SK-N-SH (cell line): ENCODE measurements around the gene RAB27B. TPM values are rescaled to one million over a fixed set of nuclear protein-coding genes. Genes with fewer than 3 reads are reported as not detected.

Source experiments
- CTCF ChIA-PET: fragments of 300-600, 350-600 bp; formaldehyde crosslinking; extraction: SDS; loops from one replicate; lab custom pipeline; 2021; lab: Yijun Ruan, JAX
- POLR2A ChIA-PET: fragments of 350-600 bp; sonication (Branson Sonifier 250); formaldehyde crosslinking; extraction: SDS; loops from one replicate; lab custom pipeline; 2020; ENCODE audit warnings: antibody characterized with exemption, inconsistent platforms; lab: Yijun Ruan, JAX
- DNase-seq: peaks from one replicate; pipeline ENCODE4 v3.0.0; 2012
- H2AFZ ChIP-seq: fragments of 200-600 bp; sonication (generic); 2 replicates; pipeline ENCODE4 v1.8.1; 2016; ENCODE audit warnings: antibody characterized with exemption, mild to moderate bottlenecking, low read depth
- H3F3A ChIP-seq: fragments of 200-600 bp; sonication (generic); replicated peaks from 2 replicates; pipeline ENCODE3; 2016; ENCODE audit warnings: antibody characterized with exemption, mild to moderate bottlenecking; ENCODE audit not compliant: insufficient read depth
- H3K27ac ChIP-seq, 2 experiments: fragments of 200-500 bp in 1 of 2; fragments of 200-600 bp in 1 of 2; sonication (Bioruptor generic) in 1 of 2; sonication (generic), shearing (Covaris generic) in 1 of 2; 2 replicates each; pipeline versions ENCODE4 v1.5.1 to v1.6.1; 2014 to 2016; ENCODE audit warnings: low read depth in 2 of 2, inconsistent platforms in 1 of 2, low read length in 1 of 2, mild to moderate bottlenecking in 1 of 2, mixed read lengths in 1 of 2
- H3K27me3 ChIP-seq: fragments of 200-600 bp; sonication (generic), shearing (Covaris generic); 2 replicates; pipeline ENCODE4 v1.6.1; 2016; ENCODE audit warnings: mixed run types; ENCODE audit not compliant: insufficient read depth
- H3K36me3 ChIP-seq, 2 experiments: fragments of 200-500 bp in 1 of 2; fragments of 200-600 bp in 1 of 2; sonication (Bioruptor generic) in 1 of 2; sonication (generic) in 1 of 2; replicated peaks in 1 of 2; 2 replicates each; pipeline versions ENCODE3 to v1.5.1; 2014 to 2016; ENCODE audit warnings: low read length in 1 of 2, mild to moderate bottlenecking in 1 of 2; ENCODE audit not compliant: insufficient read depth in 2 of 2, control insufficient read depth in 1 of 2
- H3K4me1 ChIP-seq, 2 experiments: fragments of 200-500 bp in 1 of 2; fragments of 200-600 bp in 1 of 2; sonication (Bioruptor generic) in 1 of 2; sonication (generic), shearing (Covaris generic) in 1 of 2; 2 replicates each; pipeline versions ENCODE4 v1.5.1 to v1.6.1; 2014 to 2016; ENCODE audit warnings: low read depth in 1 of 2, low read length in 1 of 2, mixed run types in 1 of 2; ENCODE audit not compliant: insufficient read depth in 2 of 2, control insufficient read depth in 1 of 2
- H3K4me2 ChIP-seq: fragments of 200-600 bp; sonication (generic), shearing (Covaris generic); 2 replicates; pipeline ENCODE4 v1.6.1; 2017; ENCODE audit warnings: mixed run types
- H3K4me3 ChIP-seq, 2 experiments: fragments of 200-500 bp in 1 of 2; fragments of 200-600 bp in 1 of 2; sonication (Bioruptor generic) in 1 of 2; sonication (generic), shearing (Covaris generic) in 1 of 2; 2 replicates each; pipeline versions ENCODE4 v1.5.1 to v1.8.1; 2014 to 2016; ENCODE audit warnings: low read depth in 2 of 2, inconsistent platforms in 1 of 2, low read length in 1 of 2, mild to moderate bottlenecking in 1 of 2, mixed read lengths in 1 of 2, moderate library complexity in 1 of 2
- H3K79me2 ChIP-seq: fragments of 200-600 bp; sonication (generic); 2 replicates; pipeline ENCODE4 v1.8.1; 2017; ENCODE audit warnings: mild to moderate bottlenecking; ENCODE audit not compliant: insufficient read depth
- H3K9ac ChIP-seq: fragments of 200-600 bp; sonication (generic); 2 replicates; pipeline ENCODE4 v1.6.1; 2017; ENCODE audit warnings: mixed run types
- H3K9me2 ChIP-seq: fragments of 200-600 bp; sonication (generic); 2 replicates; pipeline ENCODE4 v1.6.1; 2017; ENCODE audit warnings: mixed run types
- H3K9me3 ChIP-seq: fragments of 200-600 bp; sonication (generic); 2 replicates; pipeline ENCODE4 v1.6.1; 2017; ENCODE audit warnings: mixed run types, mild to moderate bottlenecking, moderate library complexity
- H4K20me1 ChIP-seq: fragments of 200-600 bp; sonication (generic); 2 replicates; pipeline ENCODE4 v1.6.1; 2017; ENCODE audit warnings: mild to moderate bottlenecking, mixed run types; ENCODE audit not compliant: insufficient read depth
- CTCF ChIP-seq: fragments of 200-600 bp; sonication (generic); IDR thresholded peaks from 2 replicates; pipeline ENCODE4 v1.6.1; 2017; ENCODE audit warnings: antibody characterized with exemption, mild to moderate bottlenecking, moderate library complexity
- EP300 ChIP-seq, 2 experiments: IDR thresholded peaks; 2 replicates each; pipeline versions ENCODE4 v1.4.0 to v1.6.1; 2012; ENCODE audit warnings: borderline replicate concordance in 1 of 2, low read depth in 1 of 2, low read length in 1 of 2
- FOSL2 ChIP-seq: IDR thresholded peaks from 2 replicates; pipeline ENCODE4 v1.4.0; 2012; ENCODE audit warnings: low read depth, mild to moderate bottlenecking, moderate library complexity, borderline replicate concordance
- FOXJ3 ChIP-seq: sonication (generic); formaldehyde crosslinking; IDR thresholded peaks from 2 replicates; pipeline ENCODE4 v1.5.1; 2020; ENCODE audit warnings: mild to moderate bottlenecking, missing genetic modification reagents
- JUND ChIP-seq: IDR thresholded peaks from 2 replicates; pipeline ENCODE4 v1.4.0; 2012
- MEF2A ChIP-seq: IDR thresholded peaks from 2 replicates; pipeline ENCODE4 v1.4.0; 2012; ENCODE audit warnings: low read depth, borderline replicate concordance
- MXI1 ChIP-seq: IDR thresholded peaks from 2 replicates; pipeline ENCODE4 v1.6.1; 2012; ENCODE audit warnings: mild to moderate bottlenecking, low read depth, low read length, improper control_type of control experiment
- NRF1 ChIP-seq: IDR thresholded peaks from 2 replicates; pipeline ENCODE4 v1.6.1; 2012; ENCODE audit warnings: low read depth, mild to moderate bottlenecking, low read length
- PBX3 ChIP-seq: IDR thresholded peaks from 2 replicates; pipeline ENCODE4; 2012
- POLR2AphosphoS5 ChIP-seq: IDR thresholded peaks from 2 replicates; pipeline ENCODE4 v1.6.1; 2012; ENCODE audit warnings: low read depth, low read length
- RAD21 ChIP-seq: IDR thresholded peaks from 2 replicates; pipeline ENCODE4 v1.6.1; 2012; ENCODE audit warnings: mild to moderate bottlenecking, low read length
- TEAD4 ChIP-seq: IDR thresholded peaks from 2 replicates; pipeline ENCODE4 v1.4.0; 2012; ENCODE audit warnings: mild to moderate bottlenecking, borderline replicate concordance; ENCODE audit not compliant: insufficient read depth
- USF2 ChIP-seq: fragments of 150-350 bp; IDR thresholded peaks from 2 replicates; pipeline ENCODE4 v1.6.1; 2017; ENCODE audit warnings: antibody characterized with exemption, low read length, low read depth, borderline replicate concordance
- WGBS: methylation state at CpG from one replicate; pipeline ENCODE4 v1.1.6; 2017; ENCODE audit warnings: low lambda C conversion rate; 5-methylcytosine and 5-hydroxymethylcytosine counted together
- polyA plus RNA-seq, 3 experiments: library from polyadenylated mRNA; depleted of rRNA; stranded (reverse); fragments of >200 nt; gene quantifications; 2 replicates each; pipeline ENCODE4 v1.2.3, GENCODE V29; 2012
- TF ChIP-seq, protein P1 (sequence below): IDR thresholded peaks from 2 replicates; pipeline ENCODE4 v1.4.0; 2012; ENCODE audit warnings: low read depth, borderline replicate concordance
- TF ChIP-seq, protein P2 (sequence below): IDR thresholded peaks from 2 replicates; pipeline ENCODE4 v1.4.0; 2012; ENCODE audit warnings: low read depth

The RAB27B gene
- polyA plus RNA-seq, 1 of the 3 experiments (the other 2 are of a cell fraction), result 0.56 TPM

DNA sequence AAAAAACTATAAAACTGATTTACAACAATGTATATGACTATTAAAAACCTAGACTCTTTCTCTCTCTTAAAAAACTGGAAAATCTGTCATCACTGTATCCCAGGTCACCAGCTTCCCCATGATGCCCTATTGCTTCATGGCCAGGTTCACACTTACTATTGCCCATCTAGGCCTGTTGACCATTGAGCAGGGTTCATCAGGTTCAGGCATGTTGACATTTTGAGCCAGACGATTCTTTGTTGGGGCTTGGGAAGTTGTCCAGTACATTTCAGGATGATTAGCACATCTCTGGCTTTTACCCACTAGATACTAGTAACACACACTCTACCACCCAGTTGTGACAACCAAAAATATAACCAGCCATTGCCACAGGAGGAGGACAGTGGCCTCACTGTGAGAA, 26.9 kb upstream of the RAB27B start (continued):
- TF ChIP-seq USF2 (no peak), NRF1 (no peak), TEAD4 (no peak), CTCF (no peak), EP300 (IDR thresholded peaks at IDR 0.05; ENCODE audit: borderline replicate concordance in 1 of 2, low read depth in 1 of 2, low read length in 1 of 2) (no peak), PBX3 (no peak), MXI1 (no peak), FOSL2 (no peak)
- TF ChIP-seq, protein P1, sequence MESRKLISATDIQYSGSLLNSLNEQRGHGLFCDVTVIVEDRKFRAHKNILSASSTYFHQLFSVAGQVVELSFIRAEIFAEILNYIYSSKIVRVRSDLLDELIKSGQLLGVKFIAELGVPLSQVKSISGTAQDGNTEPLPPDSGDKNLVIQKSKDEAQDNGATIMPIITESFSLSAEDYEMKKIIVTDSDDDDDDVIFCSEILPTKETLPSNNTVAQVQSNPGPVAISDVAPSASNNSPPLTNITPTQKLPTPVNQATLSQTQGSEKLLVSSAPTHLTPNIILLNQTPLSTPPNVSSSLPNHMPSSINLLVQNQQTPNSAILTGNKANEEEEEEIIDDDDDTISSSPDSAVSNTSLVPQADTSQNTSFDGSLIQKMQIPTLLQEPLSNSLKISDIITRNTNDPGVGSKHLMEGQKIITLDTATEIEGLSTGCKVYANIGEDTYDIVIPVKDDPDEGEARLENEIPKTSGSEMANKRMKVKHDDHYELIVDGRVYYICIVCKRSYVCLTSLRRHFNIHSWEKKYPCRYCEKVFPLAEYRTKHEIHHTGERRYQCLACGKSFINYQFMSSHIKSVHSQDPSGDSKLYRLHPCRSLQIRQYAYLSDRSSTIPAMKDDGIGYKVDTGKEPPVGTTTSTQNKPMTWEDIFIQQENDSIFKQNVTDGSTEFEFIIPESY, result no peak
- TF ChIP-seq, protein P2, sequence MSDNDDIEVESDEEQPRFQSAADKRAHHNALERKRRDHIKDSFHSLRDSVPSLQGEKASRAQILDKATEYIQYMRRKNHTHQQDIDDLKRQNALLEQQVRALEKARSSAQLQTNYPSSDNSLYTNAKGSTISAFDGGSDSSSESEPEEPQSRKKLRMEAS, result no peak

GRCh38 chr18:54802178-54802577, 26.1 kb upstream of the RAB27B start:
- no peak overlapping the region for H2AFZ ChIP-seq
- POLR2A ChIA-PET, result no interaction called here
- TF ChIP-seq FOXJ3 (CRISPR knock-in tag) (no peak), NRF1 (no peak), MEF2A (no peak), POLR2AphosphoS5 (no peak), RAD21 (no peak), USF2 (no peak), JUND (no peak), CTCF (no peak), TEAD4 (no peak)
- TF ChIP-seq, protein P2, result no peak
- TF ChIP-seq, protein P1, result no peak

More at GRCh38 chr18:54802178-54802577, 26.1 kb upstream of the RAB27B start:
- H4K20me1 ChIP-seq, result no peaks in the 10 kb centered on the region
- WGBS, result 57% methylated on average over 2 of the region's 2 CpGs
- peaks cover 21% of the 10 kb centered on the region for H3F3A ChIP-seq
- DNase-seq, result no peak
- no peak overlapping the region for H3K4me2 ChIP-seq
- H3K9ac ChIP-seq, result no peak overlapping the region
- no peak overlapping the region for H3K27ac ChIP-seq
- no peak overlapping the region for H3K4me3 ChIP-seq
- H3K79me2 ChIP-seq, result no peaks in the 10 kb centered on the region
- H3K9me2 ChIP-seq, result no peaks in the 10 kb centered on the region
- peaks cover 2 to 7% of the 10 kb centered on the region in 2 experiments for H3K4me1 ChIP-seq
- CTCF ChIA-PET, result interaction anchor here (1.4 kb wide), 1 partner anchor 8 kb away, joined by 4 read pairs; no protein-coding TSS in a partner anchor
- no peaks in the 10 kb centered on the region for H3K27me3 ChIP-seq
- no peaks in the 10 kb centered on the region for H3K9me3 ChIP-seq
- H3K36me3 ChIP-seq, result no peaks in the 10 kb centered on the region
